Peyer's patch (tissue), 4 donors: ENCODE results near the gene PTPN4.

Experiments
- POLR2A ChIP-seq, 2 donors: fragments of 450-650 bp; IDR thresholded peaks; one replicate each; pipeline ENCODE4 v1.5.1; 2017; ENCODE audit warnings: antibody characterized with exemption in 2 of 2, mild to moderate bottlenecking in 2 of 2, moderate library complexity in 2 of 2
- TF ChIP-seq, protein P1 (sequence below), 6 experiments: fragments of 450-650 bp in 4 of 6; fragments of 200-600 bp in 2 of 6; sonication (generic) in 1 of 6; IDR thresholded peaks; one replicate each; pipeline ENCODE4 v1.5.1; 2017 to 2019; ENCODE audit warnings: antibody characterized with exemption in 6 of 6, mild to moderate bottlenecking in 3 of 6, moderate library complexity in 1 of 6

DNA sequence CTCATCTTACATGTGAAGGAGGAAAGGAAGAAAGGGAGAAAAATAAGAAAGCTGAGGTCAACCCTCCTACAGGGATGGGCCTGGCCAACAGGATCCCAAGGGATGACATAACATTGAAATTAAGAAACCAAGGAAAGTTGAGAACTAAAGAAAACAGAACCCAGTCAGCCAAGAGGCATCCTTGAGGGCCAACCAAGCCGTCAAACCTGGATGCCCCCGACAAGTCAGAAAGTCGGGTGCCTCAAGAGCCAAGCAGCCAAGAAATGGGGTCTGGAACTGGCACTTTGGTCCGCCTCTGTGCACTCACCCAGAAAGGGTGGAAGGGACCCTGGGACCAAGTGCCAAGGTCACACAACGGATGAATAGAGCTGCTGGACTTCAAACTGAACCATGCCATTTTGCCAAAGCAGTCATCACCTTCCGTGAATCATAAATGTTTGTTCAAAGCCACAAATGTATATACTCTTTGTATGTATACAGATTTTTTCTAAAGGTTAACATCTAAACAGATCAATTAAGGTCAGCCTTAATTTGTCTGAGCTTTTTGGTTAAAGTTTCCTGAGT lies 27.0 kb upstream of the PTPN4 start:
- TF ChIP-seq, protein P1, sequence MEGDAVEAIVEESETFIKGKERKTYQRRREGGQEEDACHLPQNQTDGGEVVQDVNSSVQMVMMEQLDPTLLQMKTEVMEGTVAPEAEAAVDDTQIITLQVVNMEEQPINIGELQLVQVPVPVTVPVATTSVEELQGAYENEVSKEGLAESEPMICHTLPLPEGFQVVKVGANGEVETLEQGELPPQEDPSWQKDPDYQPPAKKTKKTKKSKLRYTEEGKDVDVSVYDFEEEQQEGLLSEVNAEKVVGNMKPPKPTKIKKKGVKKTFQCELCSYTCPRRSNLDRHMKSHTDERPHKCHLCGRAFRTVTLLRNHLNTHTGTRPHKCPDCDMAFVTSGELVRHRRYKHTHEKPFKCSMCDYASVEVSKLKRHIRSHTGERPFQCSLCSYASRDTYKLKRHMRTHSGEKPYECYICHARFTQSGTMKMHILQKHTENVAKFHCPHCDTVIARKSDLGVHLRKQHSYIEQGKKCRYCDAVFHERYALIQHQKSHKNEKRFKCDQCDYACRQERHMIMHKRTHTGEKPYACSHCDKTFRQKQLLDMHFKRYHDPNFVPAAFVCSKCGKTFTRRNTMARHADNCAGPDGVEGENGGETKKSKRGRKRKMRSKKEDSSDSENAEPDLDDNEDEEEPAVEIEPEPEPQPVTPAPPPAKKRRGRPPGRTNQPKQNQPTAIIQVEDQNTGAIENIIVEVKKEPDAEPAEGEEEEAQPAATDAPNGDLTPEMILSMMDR (IDR thresholded peaks at IDR 0.05): no peak
- no peak for TF ChIP-seq POLR2A (IDR thresholded peaks at IDR 0.05)
